Kidney epithelial cell (primary cell): ENCODE data around the gene TNRC6C. TPM values are rescaled to one million over a fixed set of nuclear protein-coding genes. Genes with fewer than 3 reads are reported as not detected.
A peak's percentile ranks its signal among the peaks of the same experiment; 100 is the strongest.

Experiments used
- DNase-seq: peaks from one replicate; pipeline ENCODE4 v3.0.0-alpha.2; 2010; ENCODE audit warnings: low read depth
- H3K27me3 ChIP-seq: 2 replicates; pipeline ENCODE4 v1.6.0; 2011; ENCODE audit warnings: low read length; ENCODE audit not compliant: control insufficient read depth, insufficient read depth
- H3K36me3 ChIP-seq: 2 replicates; pipeline ENCODE4 v1.5.1; 2011; ENCODE audit warnings: low read length; ENCODE audit not compliant: control insufficient read depth, insufficient read depth
- H3K4me3 ChIP-seq: 2 replicates; pipeline ENCODE4 v1.5.1; 2011; ENCODE audit warnings: low read depth, mild to moderate bottlenecking, control low read depth, low read length
- total RNA-seq: library from RNA; depleted of rRNA; stranded (reverse); fragments of >200 nt; gene quantifications from 2 replicates; pipeline ENCODE4 v1.2.3, GENCODE V29; 2015
- TF ChIP-seq, protein P1 (sequence below): IDR thresholded peaks from 2 replicates; pipeline ENCODE4 v1.5.1; 2011; ENCODE audit warnings: mild to moderate bottlenecking, moderate library complexity, low read length, control low read depth, inconsistent platforms; ENCODE audit not compliant: insufficient read depth, poor library complexity, severe bottlenecking

Gene TNRC6C
- total RNA-seq, 1 donor from 2014 or later, result 5.3 TPM

DNA sequence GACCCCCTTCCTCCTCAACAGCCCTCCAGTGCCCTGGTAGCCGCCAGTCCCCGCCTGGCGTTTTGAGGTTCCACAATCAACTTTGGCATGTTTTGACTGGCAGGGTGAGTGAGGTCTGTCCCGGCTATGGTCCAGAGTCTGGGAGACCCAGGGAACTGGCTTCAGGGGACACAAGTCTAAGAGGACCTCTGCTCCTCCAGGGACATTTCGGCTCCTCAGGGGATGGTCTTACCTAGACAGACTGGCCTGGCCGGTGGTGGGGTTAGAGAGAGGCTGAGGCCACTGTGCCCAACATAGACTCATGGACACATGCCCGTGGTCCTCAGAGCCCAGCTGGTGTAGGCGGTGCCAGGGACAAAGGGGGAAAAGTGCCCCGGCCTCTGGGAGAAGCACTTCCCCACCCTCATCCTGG, 174.3 kb downstream of the TNRC6C start:
- H3K4me3 ChIP-seq, result no peak overlapping the region
- H3K27me3 ChIP-seq, result peaks cover 29% of the 10 kb centered on the region
- H3K36me3 ChIP-seq, result no peaks in the 10 kb centered on the region
- TF ChIP-seq, protein P1, sequence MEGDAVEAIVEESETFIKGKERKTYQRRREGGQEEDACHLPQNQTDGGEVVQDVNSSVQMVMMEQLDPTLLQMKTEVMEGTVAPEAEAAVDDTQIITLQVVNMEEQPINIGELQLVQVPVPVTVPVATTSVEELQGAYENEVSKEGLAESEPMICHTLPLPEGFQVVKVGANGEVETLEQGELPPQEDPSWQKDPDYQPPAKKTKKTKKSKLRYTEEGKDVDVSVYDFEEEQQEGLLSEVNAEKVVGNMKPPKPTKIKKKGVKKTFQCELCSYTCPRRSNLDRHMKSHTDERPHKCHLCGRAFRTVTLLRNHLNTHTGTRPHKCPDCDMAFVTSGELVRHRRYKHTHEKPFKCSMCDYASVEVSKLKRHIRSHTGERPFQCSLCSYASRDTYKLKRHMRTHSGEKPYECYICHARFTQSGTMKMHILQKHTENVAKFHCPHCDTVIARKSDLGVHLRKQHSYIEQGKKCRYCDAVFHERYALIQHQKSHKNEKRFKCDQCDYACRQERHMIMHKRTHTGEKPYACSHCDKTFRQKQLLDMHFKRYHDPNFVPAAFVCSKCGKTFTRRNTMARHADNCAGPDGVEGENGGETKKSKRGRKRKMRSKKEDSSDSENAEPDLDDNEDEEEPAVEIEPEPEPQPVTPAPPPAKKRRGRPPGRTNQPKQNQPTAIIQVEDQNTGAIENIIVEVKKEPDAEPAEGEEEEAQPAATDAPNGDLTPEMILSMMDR, result no peak
- no peak for DNase-seq

GRCh38 chr17:78133179-78133951, 174.9 kb downstream of the TNRC6C start:
- H3K4me3 ChIP-seq, result no peak overlapping the region
- no peak for DNase-seq
- H3K36me3 ChIP-seq, result no peaks in the 10 kb centered on the region
- peaks cover 29% of the 10 kb centered on the region for H3K27me3 ChIP-seq
- TF ChIP-seq, protein P1, result no peak

- Histone ChIP-seq H3K36me3 (no peaks in the 10 kb centered on the region), H3K4me3 (no peak overlapping the region), H3K27me3 (peaks cover 29% of the 10 kb centered on the region)
- no peak for DNase-seq
- TF ChIP-seq, protein P1, result peak; percentile 56
These were observed 175.7 kb downstream of the TNRC6C start for GRCh38 chr17:78133971-78134898.

GRCh38 chr17:78134899-78135385, 176.4 kb downstream of the TNRC6C start:
- TF ChIP-seq, protein P1, result no peak
- DNase-seq, result no peak
- no peaks in the 10 kb centered on the region for H3K36me3 ChIP-seq
- peaks cover 29% of the 10 kb centered on the region for H3K27me3 ChIP-seq
- no peak overlapping the region for H3K4me3 ChIP-seq

GRCh38 chr17:78135858-78136500, 177.5 kb downstream of the TNRC6C start:
- Histone ChIP-seq H3K27me3 (peaks cover 27% of the 10 kb centered on the region), H3K4me3 (no peak overlapping the region), H3K36me3 (no peaks in the 10 kb centered on the region)
- DNase-seq, result no peak
- TF ChIP-seq, protein P1, result no peak
